PC-9 (cell line): ENCODE results near the gene ARID2. TPM values are rescaled to one million over a fixed set of nuclear protein-coding genes. Genes with fewer than 3 reads are reported as not detected.

ENCODE experiments used
- BruUV-seq: library from RNA; stranded (reverse); fragments of 400-500 nt; replicated peaks from 2 replicates; lab custom pipeline; 2021; lab: Mats Ljungman, UMichigan
- CTCF ChIA-PET: fragments of 300-600 bp; sonication (Branson Sonifier 250); formaldehyde crosslinking; loops from one replicate; lab custom pipeline; 2022; ENCODE audit warnings: antibody characterized with exemption; lab: Charles Lee
- POLR2A ChIA-PET: fragments of 300-600 bp; sonication (Branson Sonifier 250); formaldehyde crosslinking; loops from one replicate; lab custom pipeline; 2022; ENCODE audit warnings: antibody characterized with exemption; ENCODE audit not compliant: unreplicated experiment; lab: Charles Lee
- DNase-seq, 2 experiments: peaks; one replicate each; pipeline versions ENCODE4 v3.0.0 to v3.0.0-alpha.2; 2015 to 2022; ENCODE audit warnings: mixed read lengths in 1 of 2
- H2AFZ ChIP-seq: fragments of 200-600 bp; sonication (generic); 2 replicates; pipeline ENCODE4 v1.8.1; 2017; ENCODE audit warnings: antibody characterized with exemption
- H3F3A ChIP-seq: fragments of 200-600 bp; sonication (generic); 2 replicates; pipeline ENCODE4 v1.8.1; 2017; ENCODE audit warnings: antibody characterized with exemption, mild to moderate bottlenecking, low read depth; ENCODE audit not compliant: insufficient read depth
- H3K27ac ChIP-seq: fragments of 200-600 bp; sonication (generic); 2 replicates; pipeline ENCODE4 v1.6.1; 2016; ENCODE audit warnings: mixed run types
- H3K27me3 ChIP-seq: fragments of 200-600 bp; sonication (generic); 2 replicates; pipeline ENCODE4 v1.6.1; 2016; ENCODE audit warnings: low read depth, mixed run types; ENCODE audit not compliant: insufficient read depth
- H3K36me3 ChIP-seq: fragments of 200-600 bp; sonication (generic); 2 replicates; pipeline ENCODE4 v1.6.1; 2016; ENCODE audit warnings: low read depth, mixed run types
- H3K4me1 ChIP-seq: fragments of 200-600 bp; sonication (generic); replicated peaks from 2 replicates; pipeline ENCODE4 v1.6.1; 2016; ENCODE audit warnings: mixed run types; ENCODE audit not compliant: insufficient read depth
- H3K4me2 ChIP-seq: fragments of 200-600 bp; sonication (generic); 2 replicates; pipeline ENCODE4 v1.6.1; 2017; ENCODE audit warnings: mixed run types
- H3K4me3 ChIP-seq: fragments of 200-600 bp; sonication (generic); 2 replicates; pipeline ENCODE4 v1.6.1; 2016; ENCODE audit warnings: mixed run types
- H3K79me2 ChIP-seq: fragments of 200-600 bp; sonication (generic); 2 replicates; pipeline ENCODE4 v1.6.1; 2017; ENCODE audit warnings: low read depth, mixed run types
- H3K9me2 ChIP-seq: fragments of 200-600 bp; sonication (generic); 2 replicates; pipeline ENCODE4 v1.8.1; 2017; ENCODE audit warnings: mild to moderate bottlenecking; ENCODE audit not compliant: insufficient read depth
- H3K9me3 ChIP-seq: fragments of 200-600 bp; sonication (generic); 2 replicates; pipeline ENCODE4 v1.8.1; 2016; ENCODE audit warnings: low read depth; ENCODE audit not compliant: insufficient read depth
- H4K20me1 ChIP-seq: fragments of 200-600 bp; sonication (generic); 2 replicates; pipeline ENCODE4 v1.8.1; 2017; ENCODE audit not compliant: insufficient read depth
- EZH2 ChIP-seq: fragments of 200-600 bp; sonication (generic); IDR thresholded peaks from 2 replicates; pipeline ENCODE4 v1.8.0; 2017; ENCODE audit warnings: antibody characterized with exemption, low read depth
- intact Hi-C: fragments of 100-400 bp; cut with micrococcal nuclease; formaldehyde crosslinking; loops from one replicate; pipeline ENCODE4 v1.10.0; 2022; ENCODE audit not compliant: unreplicated experiment
- total RNA-seq: library from RNA; stranded (reverse); gene quantifications from 2 replicates; pipeline ENCODE4 v1.2.3, GENCODE V29; 2021
- TF ChIP-seq, protein P1 (sequence below): fragments of 200-600 bp; sonication (generic); conservative IDR thresholded peaks from 2 replicates; pipeline ENCODE4 v1.6.1; 2017; ENCODE audit warnings: mixed run types, antibody characterized with exemption, mild to moderate bottlenecking, moderate library complexity

ARID2 gene
- total RNA-seq, 1 experiment from 2014 or later, result 24.6 TPM

DNA sequence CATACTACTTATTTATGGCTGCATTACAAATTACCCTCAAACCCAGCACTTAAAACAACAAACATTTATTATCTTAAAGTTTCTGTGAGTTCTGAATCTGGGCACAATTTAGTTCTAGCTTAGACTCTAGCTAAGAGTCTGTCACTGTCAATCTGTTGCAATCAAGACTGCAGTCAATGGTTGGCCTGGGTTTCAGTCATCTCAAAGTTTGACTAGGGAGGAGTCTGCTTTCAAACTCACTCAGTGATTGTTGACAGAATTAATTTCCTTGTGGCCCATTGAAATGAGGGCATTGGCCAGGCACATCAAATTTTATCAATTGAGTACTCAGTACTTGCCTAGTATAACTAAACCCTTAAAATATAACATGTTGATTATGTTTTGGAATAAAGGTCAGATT lies 51.6 kb downstream of the ARID2 start:
- peaks cover 13% of the 10 kb centered on the region for H3K79me2 ChIP-seq
- H3K36me3 ChIP-seq, result peaks cover 4% of the 10 kb centered on the region; the same call in 1 of the 2 replicates
- peaks cover 4% of the 10 kb centered on the region; the same call in 1 of the 2 replicates for H4K20me1 ChIP-seq
- H3K27ac ChIP-seq, result no peak overlapping the region
- H2AFZ ChIP-seq, result no peak overlapping the region
- BruUV-seq, result no TSS peak
- no peaks in the 10 kb centered on the region for H3K27me3 ChIP-seq
- no peak for DNase-seq
- intact Hi-C loops, result no loop called here
- POLR2A ChIA-PET, result interaction anchor here (0.6 kb wide), 1 partner anchor 92 kb away, joined by 3 read pairs; no protein-coding TSS in a partner anchor
- H3K9me2 ChIP-seq, result no peaks in the 10 kb centered on the region
- H3K4me1 ChIP-seq, result no peaks in the 10 kb centered on the region
- no peaks in the 10 kb centered on the region for H3F3A ChIP-seq
- CTCF ChIA-PET, result no interaction called here
- no peak for TF ChIP-seq EZH2
- H3K4me2 ChIP-seq, result no peak overlapping the region
- H3K4me3 ChIP-seq, result no peak overlapping the region
- H3K9me3 ChIP-seq, result no peaks in the 10 kb centered on the region

DNA sequence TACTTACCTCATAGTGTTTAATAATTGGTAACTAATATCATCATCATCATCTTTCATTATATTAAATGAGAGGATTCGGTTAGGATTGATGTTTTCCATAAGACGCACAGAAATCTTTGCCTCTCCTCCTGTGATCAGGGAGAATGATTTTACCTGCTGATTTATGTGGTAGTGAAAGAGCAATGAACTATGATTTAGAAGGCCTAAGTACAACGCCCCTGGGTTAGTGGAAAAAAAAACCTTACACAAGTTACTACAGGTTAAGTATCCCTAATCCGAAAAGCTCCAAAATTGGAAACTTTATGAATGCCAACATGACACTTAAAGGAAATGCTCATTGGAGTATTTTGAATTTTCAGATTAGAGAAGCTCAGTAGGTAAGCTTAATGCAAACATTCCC lies 55.8 kb downstream of the ARID2 start:
- Histone ChIP-seq H3K9me2 (no peaks in the 10 kb centered on the region), H3K4me1 (no peaks in the 10 kb centered on the region), H3K79me2 (peaks cover 4% of the 10 kb centered on the region), H3K36me3 (no peaks in the 10 kb centered on the region), H3K4me3 (no peak overlapping the region), H3F3A (no peaks in the 10 kb centered on the region), H2AFZ (no peak overlapping the region), H4K20me1 (peaks cover 4% of the 10 kb centered on the region; the same call in 1 of the 2 replicates), H3K27ac (no peak overlapping the region), H3K4me2 (no peak overlapping the region), H3K27me3 (no peaks in the 10 kb centered on the region), H3K9me3 (no peaks in the 10 kb centered on the region)
- POLR2A ChIA-PET, result interaction anchor here (0.5 kb wide), 1 partner anchor 35 kb away, joined by 3 read pairs; no protein-coding TSS in a partner anchor
- intact Hi-C loops, result no loop called here
- DNase-seq, result no peak
- CTCF ChIA-PET, result no interaction called here
- no peak for TF ChIP-seq EZH2
- TF ChIP-seq, protein P1, sequence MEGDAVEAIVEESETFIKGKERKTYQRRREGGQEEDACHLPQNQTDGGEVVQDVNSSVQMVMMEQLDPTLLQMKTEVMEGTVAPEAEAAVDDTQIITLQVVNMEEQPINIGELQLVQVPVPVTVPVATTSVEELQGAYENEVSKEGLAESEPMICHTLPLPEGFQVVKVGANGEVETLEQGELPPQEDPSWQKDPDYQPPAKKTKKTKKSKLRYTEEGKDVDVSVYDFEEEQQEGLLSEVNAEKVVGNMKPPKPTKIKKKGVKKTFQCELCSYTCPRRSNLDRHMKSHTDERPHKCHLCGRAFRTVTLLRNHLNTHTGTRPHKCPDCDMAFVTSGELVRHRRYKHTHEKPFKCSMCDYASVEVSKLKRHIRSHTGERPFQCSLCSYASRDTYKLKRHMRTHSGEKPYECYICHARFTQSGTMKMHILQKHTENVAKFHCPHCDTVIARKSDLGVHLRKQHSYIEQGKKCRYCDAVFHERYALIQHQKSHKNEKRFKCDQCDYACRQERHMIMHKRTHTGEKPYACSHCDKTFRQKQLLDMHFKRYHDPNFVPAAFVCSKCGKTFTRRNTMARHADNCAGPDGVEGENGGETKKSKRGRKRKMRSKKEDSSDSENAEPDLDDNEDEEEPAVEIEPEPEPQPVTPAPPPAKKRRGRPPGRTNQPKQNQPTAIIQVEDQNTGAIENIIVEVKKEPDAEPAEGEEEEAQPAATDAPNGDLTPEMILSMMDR, result no peak
- no TSS peak for BruUV-seq

GRCh38 chr12:45789025-45789424 lies 59.5 kb downstream of the ARID2 start:
- Histone ChIP-seq H3K4me3 (no peak overlapping the region), H3K4me2 (no peak overlapping the region), H3K27me3 (no peaks in the 10 kb centered on the region), H3K4me1 (no peaks in the 10 kb centered on the region), H3K9me2 (no peaks in the 10 kb centered on the region), H3K9me3 (no peaks in the 10 kb centered on the region), H3F3A (no peaks in the 10 kb centered on the region), H3K36me3 (no peaks in the 10 kb centered on the region), H3K27ac (no peak overlapping the region), H4K20me1 (peaks cover 4% of the 10 kb centered on the region), H3K79me2 (0 out of 2 replicates have a peak, but pooled peaks cover 18% of the 10 kb centered on the region), H2AFZ (no peak overlapping the region)
- no peak for TF ChIP-seq EZH2
- TF ChIP-seq, protein P1, result no peak
- no TSS peak for BruUV-seq
- DNase-seq, result no peak
- POLR2A ChIA-PET, result no interaction called here
- intact Hi-C loops, result no loop called here
- CTCF ChIA-PET, result no interaction called here

DNA sequence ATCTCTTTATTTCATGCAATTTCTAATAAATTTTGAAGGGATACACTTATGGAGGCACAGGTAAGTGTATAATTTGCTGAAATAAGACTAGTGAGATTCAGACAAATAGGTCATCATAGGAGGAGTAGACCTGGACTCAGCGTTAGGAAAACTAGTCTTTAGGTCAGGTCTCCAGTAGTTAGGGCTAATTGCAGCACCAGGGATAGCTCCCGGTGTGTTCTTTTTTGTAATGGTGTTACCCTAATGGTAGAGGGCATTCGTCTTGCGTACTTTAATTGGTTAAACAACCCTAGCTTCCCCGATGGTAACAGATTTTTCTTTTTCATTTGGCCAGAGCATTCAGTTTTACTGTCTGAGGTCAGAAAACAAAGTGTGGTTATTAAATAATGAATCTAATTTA lies 64.9 kb downstream of the ARID2 start:
- Histone ChIP-seq H4K20me1 (no peaks in the 10 kb centered on the region; the same call in 1 of the 2 replicates), H3K27me3 (no peaks in the 10 kb centered on the region), H2AFZ (no peak overlapping the region), H3K4me1 (no peaks in the 10 kb centered on the region), H3K4me3 (no peak overlapping the region), H3K9me3 (no peaks in the 10 kb centered on the region), H3K36me3 (no peaks in the 10 kb centered on the region), H3K9me2 (no peaks in the 10 kb centered on the region), H3K4me2 (no peak overlapping the region), H3F3A (no peaks in the 10 kb centered on the region), H3K27ac (no peak overlapping the region), H3K79me2 (0 out of 2 replicates have a peak, but pooled peaks cover 22% of the 10 kb centered on the region)
- BruUV-seq, result no TSS peak
- CTCF ChIA-PET, result no interaction called here
- DNase-seq, result no peak
- POLR2A ChIA-PET, result interaction anchor here (0.7 kb wide), 1 partner anchor 13 kb away, joined by 6 read pairs; no protein-coding TSS in a partner anchor
- TF ChIP-seq, protein P1, result no peak
- TF ChIP-seq EZH2, result no peak
- intact Hi-C loops, result no loop called here
